NCI-H345 (cell line): Measurements from ENCODE around the gene GPR33.
"Not testable (repeated sequence)": the region's sequence is repeated elsewhere in the genome, so short reads cannot be mapped to it uniquely, and the experiment has no call there.

Experiments
- DNase-seq: peaks from one replicate; lab custom pipeline; 2025; lab: John Stamatoyannopoulos, UW

GPR33 gene

GRCh38 chr14:31457665-31458659, 29.9 kb downstream of the GPR33 start:
- DNase-seq: peak; percentile 22

GRCh38 chr14:31456841-31457664, 30.8 kb downstream of the GPR33 start, which contains the start of gene DTD2:
Gene DTD2, minus strand, starts transcription at chr14:31457506. Its CDS starts 113 bp downstream, at chr14:31457393.
- DNase-seq: peak; percentile 97

- DNase-seq: peak; percentile 24
These were observed 37.7 kb downstream of the GPR33 start for GRCh38 chr14:31449971-31450610.

DNA sequence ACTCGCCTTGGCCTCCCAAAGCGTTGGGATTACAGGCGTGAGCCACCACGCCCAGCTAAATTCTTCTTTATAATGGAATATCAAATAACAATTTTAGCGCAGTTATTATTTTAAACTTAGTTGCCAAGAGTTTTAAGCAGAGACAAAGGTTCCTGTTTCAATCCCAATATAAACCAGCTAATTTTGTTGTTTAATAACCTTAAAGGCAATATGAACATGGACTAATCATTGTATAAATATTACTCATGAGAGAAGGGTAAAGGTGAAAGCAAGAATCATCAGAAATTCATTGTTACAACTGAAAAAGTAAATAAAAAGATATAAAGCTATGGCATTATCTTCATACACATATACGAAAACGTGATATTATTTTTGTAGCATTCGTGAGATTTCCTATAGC, 38.7 kb downstream of the GPR33 start:
- no peak for DNase-seq

DNA sequence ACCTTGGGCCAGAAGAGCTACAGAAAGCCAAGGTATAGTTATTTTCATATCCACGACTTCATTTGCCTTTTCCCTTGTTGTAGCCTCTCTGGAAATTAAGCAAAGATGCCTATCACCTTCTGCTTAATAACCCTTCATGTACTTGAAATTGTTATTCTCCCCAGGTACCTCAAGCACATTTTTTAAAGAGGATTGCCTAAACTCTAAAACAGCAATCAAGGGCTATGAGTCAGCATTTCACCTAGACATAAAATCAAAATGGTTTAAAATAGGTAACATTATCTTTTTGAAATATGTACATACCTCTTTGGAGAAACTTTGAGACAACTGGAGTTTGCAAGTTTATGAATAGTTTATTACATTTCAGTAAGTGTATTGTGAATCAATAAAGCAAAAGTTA, 42.1 kb downstream of the GPR33 start:
- DNase-seq: no peak

DNA sequence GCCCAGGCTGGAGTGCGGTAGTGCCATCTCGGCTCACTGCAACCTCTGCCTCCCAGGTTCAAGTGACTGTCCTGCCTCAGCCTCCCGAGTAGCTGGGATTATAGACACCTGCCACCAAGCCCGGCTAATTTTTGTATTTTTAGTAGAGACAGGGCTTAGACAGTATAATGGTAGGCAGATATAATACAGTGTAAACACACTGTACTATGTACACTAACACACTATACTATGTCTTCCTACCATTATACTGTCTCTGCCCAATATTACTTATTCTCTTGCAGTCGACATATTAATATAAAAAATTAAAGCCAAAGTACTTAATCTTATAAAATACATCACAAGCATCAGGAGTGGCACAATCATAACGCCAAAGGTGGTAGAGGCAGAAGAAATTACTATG, 45.6 kb downstream of the GPR33 start:
- no peak for DNase-seq

- DNase-seq: no peak
These were observed 46.3 kb downstream of the GPR33 start for GRCh38 chr14:31441273-31442111.

DNA sequence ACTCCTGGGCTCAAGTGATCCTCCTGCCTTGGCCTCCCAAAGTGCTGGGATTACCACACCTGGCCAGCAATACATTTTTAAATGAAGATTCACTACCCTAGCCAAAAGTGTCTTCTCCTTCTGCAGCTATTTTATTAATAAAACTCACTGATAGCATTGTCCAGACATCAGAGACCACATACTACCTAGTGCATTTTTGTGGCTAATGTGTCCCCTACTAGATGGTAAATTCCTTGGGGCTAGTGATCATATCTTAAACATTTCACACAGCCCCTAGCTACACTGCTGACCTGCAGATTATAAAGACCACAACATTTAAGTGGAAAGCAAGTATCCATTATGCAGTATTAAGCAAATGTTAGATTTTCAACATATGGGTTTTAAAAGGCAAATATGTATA, 47.6 kb downstream of the GPR33 start:
- DNase-seq: no peak

- no peak for DNase-seq
These were observed 48.3 kb downstream of the GPR33 start for GRCh38 chr14:31439561-31439960.

DNA sequence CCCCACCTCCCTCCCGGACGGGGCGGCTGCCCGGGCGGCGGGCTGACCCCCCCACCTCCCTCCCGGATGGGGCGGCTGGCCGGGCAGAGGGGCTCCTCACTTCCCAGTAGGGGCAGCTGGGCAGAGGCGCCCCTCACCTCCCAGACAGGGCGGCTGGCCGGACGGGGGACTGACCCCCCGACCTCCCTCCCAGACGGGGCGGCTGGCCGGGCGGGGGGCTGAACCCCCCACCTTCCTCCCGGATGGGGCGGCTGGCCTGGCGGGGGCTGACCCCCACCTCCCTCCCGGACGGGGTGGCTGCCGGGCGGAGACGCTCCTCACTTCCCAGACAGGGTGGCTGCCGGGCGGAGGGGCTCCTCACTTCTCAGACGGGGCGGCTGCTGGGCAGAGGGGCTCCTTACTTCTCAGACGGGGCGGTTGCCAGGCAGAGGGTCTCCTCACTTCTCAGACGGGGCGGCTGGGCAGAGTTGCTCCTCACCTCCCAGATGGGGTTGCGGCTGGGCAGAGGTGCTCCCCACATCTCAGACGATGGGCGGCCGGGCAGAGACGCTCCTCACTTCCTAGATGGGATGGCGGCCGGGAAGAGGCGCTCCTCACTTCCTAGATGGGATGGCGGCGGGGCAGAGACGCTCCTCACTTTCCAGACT, 50.7 kb downstream of the GPR33 start:
- not testable (repeated sequence) for DNase-seq

GRCh38 chr14:31435276-31435675, 52.6 kb downstream of the GPR33 start:
- DNase-seq: no peak
